AG20443 (cell line): Measurements from ENCODE around the gene GNAS-AS1.

Experiments
- DNase-seq: peaks from one replicate; pipeline ENCODE4 v3.0.0; 2012; ENCODE audit warnings: low spot score, mixed read lengths

GNAS-AS1 gene

DNA sequence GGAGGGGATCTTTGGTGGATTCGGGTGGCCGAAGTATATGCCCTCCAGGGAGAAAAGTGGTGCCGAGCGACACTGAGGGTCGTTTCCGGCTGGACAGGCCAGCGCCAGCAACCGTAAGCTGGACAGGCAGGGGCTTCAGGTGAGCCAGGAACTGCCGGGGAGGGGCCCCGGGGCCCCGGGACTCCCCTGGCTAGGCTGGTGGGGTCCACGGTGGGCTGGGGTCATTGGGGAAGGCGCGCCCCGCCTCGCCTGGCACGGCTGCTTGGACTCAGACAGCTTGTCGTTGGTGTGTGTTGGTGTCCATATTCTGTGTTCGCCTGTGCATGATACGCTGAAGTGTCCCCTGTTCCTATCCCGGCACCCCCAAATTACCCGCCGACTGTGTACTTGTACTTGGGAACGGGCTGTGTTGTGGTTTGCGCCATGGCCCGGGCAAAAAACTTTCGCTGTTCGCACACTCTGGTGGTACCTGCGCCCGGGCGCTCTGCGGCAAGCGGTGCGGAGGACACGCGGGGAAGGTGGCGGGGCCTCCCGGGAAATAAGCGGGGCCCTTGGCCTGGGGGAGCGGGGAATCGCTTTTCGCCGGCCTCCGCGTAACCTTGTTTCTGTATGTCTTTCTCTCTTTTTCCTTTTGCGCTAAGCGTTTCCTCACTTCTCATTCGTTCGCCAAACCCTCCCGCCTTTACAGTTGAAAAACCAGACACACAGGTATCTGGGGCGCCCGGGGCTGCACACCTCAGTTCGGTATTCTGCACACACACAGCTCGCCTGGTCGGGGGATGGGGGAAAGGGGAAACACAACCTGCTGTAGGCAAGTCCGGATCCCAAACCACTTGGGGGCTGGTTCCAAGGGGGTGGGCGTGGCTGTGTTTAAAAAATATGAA lies 5.0 kb upstream of the GNAS-AS1 start:
- no peak for DNase-seq

DNA sequence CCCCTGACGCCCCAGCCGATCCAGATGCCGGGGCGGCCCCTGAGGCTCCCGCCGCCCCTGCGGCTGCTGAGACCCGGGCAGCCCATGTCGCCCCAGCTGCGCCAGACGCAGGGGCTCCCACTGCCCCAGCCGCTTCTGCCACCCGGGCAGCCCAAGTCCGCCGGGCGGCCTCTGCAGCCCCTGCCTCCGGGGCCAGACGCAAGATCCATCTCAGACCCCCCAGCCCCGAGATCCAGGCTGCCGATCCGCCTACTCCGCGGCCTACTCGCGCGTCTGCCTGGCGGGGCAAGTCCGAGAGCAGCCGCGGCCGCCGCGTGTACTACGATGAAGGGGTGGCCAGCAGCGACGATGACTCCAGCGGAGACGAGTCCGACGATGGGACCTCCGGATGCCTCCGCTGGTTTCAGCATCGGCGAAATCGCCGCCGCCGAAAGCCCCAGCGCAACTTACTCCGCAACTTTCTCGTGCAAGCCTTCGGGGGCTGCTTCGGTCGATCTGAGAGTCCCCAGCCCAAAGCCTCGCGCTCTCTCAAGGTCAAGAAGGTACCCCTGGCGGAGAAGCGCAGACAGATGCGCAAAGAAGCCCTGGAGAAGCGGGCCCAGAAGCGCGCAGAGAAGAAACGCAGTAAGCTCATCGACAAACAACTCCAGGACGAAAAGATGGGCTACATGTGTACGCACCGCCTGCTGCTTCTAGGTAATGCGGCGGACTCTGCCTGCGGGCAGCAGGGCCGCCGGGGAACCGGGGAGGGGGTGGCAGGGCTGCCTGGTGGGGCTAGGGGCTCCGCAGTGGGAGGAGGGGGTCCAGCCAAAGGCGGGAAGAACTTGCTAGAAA lies 4.2 kb upstream of the GNAS-AS1 start:
- DNase-seq, result no peak

DNA sequence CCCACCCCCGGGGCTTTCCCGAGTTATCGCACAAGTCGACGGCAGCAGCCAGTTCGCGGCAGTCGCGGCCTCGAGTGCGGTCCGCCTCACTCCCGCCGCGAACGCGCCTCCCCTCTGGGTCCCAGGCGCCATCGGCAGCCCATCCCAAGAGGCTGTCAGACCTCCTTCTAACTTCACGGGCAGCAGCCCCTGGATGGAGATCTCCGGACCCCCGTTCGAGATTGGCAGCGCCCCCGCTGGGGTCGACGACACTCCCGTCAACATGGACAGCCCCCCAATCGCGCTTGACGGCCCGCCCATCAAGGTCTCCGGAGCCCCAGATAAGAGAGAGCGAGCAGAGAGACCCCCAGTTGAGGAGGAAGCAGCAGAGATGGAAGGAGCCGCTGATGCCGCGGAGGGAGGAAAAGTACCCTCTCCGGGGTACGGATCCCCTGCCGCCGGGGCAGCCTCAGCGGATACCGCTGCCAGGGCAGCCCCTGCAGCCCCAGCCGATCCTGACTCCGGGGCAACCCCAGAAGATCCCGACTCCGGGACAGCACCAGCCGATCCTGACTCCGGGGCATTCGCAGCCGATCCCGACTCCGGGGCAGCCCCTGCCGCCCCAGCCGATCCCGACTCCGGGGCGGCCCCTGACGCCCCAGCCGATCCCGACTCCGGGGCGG lies 3.4 kb upstream of the GNAS-AS1 start:
- no peak for DNase-seq

GRCh38 chr20:58853466-58853865 lies 2.8 kb upstream of the GNAS-AS1 start:
- no peak for DNase-seq

- peak; percentile 77 for DNase-seq
Observed at GRCh38 chr20:58852543-58853271, 2.0 kb upstream of the GNAS-AS1 start, which contains the start of gene GNAS. TSS of gene GNAS (plus strand) at chr20:58852716.

DNA sequence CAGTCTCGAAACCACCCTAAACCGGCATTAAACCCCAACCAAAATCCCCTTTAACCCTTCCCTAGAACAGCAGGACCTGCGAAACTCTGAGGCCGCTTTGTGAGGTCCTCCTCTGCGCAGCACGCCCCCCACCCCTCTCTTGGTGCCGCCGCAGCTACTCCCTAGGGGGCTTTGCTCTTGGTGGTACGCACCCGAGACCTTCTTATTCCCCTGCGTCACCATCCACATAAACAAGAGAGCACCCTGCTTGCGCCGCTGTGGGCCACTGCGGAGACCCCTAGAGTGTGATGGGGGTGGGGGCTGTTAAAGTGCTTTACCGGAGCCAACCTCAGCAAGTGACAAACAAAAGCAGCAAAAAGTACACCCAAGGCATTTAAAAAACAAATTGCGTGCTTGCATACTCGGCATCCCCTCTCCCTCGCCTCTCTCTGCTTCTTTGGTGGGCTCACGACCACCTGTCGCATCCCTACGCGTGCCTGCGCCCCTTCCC lies 1.3 kb upstream of the GNAS-AS1 start:
- no peak for DNase-seq

- no peak for DNase-seq
Observed at GRCh38 chr20:58851221-58851968, 693 bp upstream of the GNAS-AS1 start.

GRCh38 chr20:58847463-58847862 lies 3.2 kb downstream of the GNAS-AS1 start:
- DNase-seq, result no peak

DNA sequence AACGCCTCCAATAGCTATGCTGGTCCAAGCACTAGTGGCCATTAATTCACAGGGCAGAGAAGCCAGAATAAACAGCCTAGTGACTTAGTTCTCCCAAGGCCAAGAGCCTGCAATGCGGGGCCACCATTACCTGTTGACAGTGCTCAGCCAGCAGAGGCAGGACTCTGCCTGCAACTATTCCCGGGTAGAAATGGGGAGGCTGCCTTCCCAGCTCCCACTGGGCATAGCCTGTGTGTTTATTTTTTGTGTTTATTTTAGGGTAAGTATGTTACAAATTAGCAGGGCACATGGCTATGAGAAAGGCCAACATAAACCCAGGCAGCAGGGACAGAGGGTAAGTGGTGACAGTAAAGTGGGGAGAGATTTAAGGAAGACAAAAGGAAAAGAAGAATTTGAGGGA lies 5.0 kb downstream of the GNAS-AS1 start:
- DNase-seq, result no peak

DNA sequence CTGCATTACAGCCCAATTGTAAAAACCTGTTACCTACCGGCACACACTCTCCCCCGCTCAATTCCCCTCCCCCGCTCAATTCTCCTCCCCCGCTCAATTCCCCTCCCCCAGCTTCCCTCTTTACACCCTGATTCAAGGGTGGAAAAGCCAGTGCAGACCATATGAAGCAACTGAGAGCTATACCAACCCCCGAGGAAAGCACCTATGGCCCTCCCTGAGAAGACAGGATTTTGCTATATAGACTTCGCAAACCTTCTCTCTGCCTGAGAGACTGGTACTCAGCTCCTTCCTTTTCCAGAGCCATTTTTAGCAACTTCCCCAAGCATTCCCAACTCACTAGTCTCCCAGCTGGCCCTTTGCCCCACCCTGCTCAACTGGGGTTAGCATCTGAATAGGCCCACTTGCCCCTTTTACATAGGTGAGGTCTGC lies 7.6 kb downstream of the GNAS-AS1 start:
- no peak for DNase-seq

DNA sequence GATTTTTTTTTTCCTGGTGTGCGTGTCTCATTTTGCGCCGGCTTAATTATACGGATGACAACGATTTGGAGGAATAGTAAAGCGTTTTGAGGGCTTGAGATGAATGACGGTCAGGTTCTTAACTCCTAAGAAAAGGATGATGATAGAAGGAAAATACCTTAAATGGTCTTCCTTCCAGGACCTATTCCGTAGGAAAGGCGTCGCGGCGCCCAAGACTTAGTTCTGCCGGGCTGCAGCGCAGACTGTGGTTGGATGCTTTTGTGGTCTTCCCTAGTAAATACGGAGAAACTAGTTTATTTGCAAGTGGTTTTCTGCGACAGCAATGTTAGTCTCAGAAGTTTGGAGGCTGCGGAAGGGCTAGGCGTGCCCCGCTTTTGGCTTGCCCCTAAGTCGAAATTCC lies 8.4 kb downstream of the GNAS-AS1 start:
- DNase-seq, result no peak

DNA sequence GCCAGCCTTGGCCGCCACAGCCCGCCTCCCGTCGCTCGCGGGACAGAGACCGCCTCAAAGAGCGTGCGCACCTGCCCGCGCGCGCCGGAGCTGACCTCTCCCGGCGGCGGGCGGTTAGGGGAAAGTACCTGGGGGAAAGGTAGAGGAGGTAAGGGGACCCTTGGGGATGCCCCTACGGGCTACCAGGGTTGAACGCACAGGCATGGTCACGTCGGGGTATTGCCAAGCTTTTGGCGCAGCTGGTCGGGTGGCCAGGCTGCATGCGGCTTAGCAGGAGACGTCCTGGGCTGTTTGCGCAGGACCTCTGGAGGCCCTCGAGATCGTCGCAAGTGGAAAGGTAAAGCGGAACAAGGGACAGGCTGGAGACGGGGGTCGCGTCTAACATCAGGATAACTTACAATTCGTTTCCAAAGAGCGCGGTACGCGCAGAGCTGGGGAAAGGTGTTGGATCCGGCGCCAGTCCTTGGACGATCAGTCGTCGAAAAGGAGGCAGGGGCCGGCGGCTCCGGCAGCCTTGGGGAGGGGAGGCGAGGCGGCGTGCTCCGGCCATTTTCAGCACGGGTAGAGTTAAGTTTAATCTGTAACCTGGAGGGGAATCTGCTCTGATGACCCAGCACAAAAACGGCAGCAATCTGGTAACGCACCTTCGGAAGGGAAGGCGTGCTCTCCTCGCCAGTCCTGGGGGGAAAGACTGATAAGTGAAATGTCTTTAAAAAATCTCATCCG lies 9.0 kb downstream of the GNAS-AS1 start:
- DNase-seq, result no peak

DNA sequence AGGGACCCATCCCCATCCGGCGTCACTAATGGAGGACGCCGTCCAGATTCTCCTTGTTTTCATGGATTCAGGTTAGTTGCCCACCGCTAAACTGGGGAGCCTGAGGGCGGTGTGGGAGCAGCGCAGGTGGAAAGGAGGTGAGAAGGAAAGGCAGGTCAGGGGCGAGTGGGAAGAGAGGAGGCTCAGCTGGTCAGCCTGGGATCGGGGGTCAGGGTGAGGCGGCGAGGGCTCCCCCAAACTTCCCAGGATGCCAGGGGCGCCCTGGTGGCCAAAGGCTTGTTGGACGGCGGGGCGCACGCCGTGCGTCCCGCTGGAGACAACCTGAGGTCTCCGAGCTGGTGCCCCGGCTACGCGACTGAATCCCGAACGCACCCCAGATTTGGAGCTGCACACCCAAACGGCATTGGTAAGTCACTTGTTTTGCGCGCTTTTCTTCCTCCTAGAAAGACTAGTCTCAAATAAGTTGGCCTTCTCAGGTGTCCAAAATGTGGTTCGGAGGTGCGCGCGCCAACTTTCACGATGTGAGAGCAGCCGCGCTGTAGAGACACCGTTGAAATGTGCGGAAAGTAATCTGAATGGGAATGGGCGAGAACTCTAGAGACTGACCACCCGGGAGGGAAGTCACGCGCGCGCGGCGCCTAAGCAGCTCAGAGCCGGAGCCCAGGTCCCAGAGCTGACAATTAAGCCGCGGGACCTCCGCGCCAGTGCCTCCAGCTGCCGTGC lies 9.7 kb downstream of the GNAS-AS1 start:
- DNase-seq, result no peak

- no peak for DNase-seq
Observed at GRCh38 chr20:58839991-58840747, 10.5 kb downstream of the GNAS-AS1 start.

GRCh38 chr20:58839474-58839874 lies 11.2 kb downstream of the GNAS-AS1 start:
- DNase-seq, result peak; percentile 45

DNA sequence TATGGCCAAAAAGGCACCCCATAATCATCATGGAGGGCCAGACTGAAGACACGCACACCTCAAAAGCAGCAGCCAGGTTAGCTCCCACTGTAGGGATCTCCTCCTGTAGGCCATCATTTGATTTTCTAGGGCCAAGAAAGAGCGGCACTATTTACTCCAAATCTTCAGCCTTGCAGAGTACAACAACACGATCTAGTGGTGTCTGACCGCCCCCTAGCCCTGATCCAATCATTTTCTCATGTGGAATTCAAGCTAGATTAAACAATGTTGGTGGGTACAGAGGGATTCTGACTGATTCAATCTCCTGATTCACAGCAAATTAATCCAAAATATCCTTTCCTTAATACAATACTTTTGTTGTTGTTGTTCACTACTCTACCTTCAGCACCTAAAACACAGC lies 12.5 kb downstream of the GNAS-AS1 start:
- DNase-seq, result no peak

- no peak for DNase-seq
Observed at GRCh38 chr20:58837717-58838116, 13.0 kb downstream of the GNAS-AS1 start.

DNA sequence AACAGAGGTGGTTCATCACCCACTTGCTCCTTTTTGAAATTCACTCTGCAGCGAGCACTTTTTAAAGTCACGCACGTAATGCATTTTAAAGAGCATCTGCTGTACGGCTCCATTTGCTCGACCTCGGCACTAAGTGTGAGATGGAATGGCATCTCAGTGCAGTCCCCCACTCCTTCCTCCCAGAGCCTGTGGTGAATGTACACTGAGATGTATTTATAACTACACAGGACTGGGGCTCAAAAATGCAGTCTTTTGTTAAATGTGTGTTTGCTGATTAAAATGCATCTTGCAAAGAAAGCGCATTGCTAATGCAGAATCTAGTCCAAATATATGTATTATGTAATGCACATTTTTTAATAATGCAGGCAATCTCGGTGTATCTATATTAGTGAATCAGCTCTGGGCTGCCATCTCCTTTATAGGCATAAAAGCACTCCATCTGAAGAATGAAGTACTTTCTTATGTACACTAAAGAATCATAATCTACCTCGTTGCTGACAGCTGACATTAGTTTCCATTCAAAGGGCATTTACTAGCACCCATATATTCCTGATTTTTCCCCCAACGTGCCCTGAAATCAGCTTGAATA lies 14.0 kb downstream of the GNAS-AS1 start:
- no peak for DNase-seq
